K562 (cell line): ENCODE data around the gene GUCY1A2. TPM values are rescaled to one million over a fixed set of nuclear protein-coding genes. Genes with fewer than 3 reads are reported as not detected.

ENCODE experiments used
- ATAC-seq: fragments of 200-7000 bp; cut with Tn5 transposase; 3 replicates; pipeline ENCODE4 v1.9.1; 2020; ENCODE audit warnings: moderate library complexity
- BruUV-seq: library from RNA; stranded (reverse); fragments of 400-500 nt; replicated peaks from 2 replicates; lab custom pipeline; 2021; lab: Mats Ljungman, UMichigan
- CTCF ChIA-PET: fragments of 300-600 bp; formaldehyde crosslinking; extraction: SDS; loops from one replicate; lab custom pipeline; 2021; ENCODE audit warnings: low intra/inter-chr PET ratio; lab: Yijun Ruan, JAX
- POLR2A ChIA-PET: fragments of 300-600, 350-650 bp; sonication (Branson Sonifier 250); formaldehyde crosslinking; extraction: SDS; loops from one replicate; lab custom pipeline; 2021; ENCODE audit warnings: antibody characterized with exemption, inconsistent platforms; lab: Yijun Ruan, JAX
- DNase-seq, 4 experiments: peaks; one replicate each; pipeline versions ENCODE4 v3.0.0 to v3.0.0-alpha.2; 2011 to 2018; ENCODE audit warnings: low spot score in 3 of 4, mixed read lengths in 3 of 4; ENCODE audit errors: extremely low read depth in 1 of 4
- FAIRE-seq: peaks from 2 replicates; lab custom pipeline; 2011; peaks lifted over from hg19 to GRCh38; lab: Jason Lieb, UNC
- H2AFZ ChIP-seq: 2 replicates; pipeline ENCODE4 v1.6.0; 2011; ENCODE audit warnings: low read depth, low read length, control low read depth, inconsistent platforms
- H3K27ac ChIP-seq: fragments of 200-600 bp; 3 replicates; pipeline ENCODE4 v1.8.0; 2011; ENCODE audit warnings: low read depth, mild to moderate bottlenecking, control low read depth, inconsistent platforms, low read length, moderate library complexity, mixed read lengths; ENCODE audit errors: extremely low read depth
- H3K27me3 ChIP-seq, 2 experiments: fragments of 300-600 bp in 1 of 2; 2 replicates in 1 of 2; 3 replicates in 1 of 2; pipeline versions ENCODE4 v1.6.0 to v1.8.0; 2011; ENCODE audit warnings: inconsistent platforms in 2 of 2, low read length in 2 of 2, mild to moderate bottlenecking in 1 of 2, mixed read lengths in 1 of 2, moderate library complexity in 1 of 2; ENCODE audit not compliant: control insufficient read depth in 2 of 2, insufficient read depth in 2 of 2
- H3K36me3 ChIP-seq: fragments of 300-600 bp; 3 replicates; pipeline ENCODE4 v1.8.0; 2011; ENCODE audit warnings: mild to moderate bottlenecking, low read length, inconsistent platforms; ENCODE audit not compliant: control insufficient read depth, insufficient read depth
- H3K4me1 ChIP-seq, 2 experiments: fragments of 200-600 bp in 1 of 2; replicated peaks in 1 of 2; 2 replicates in 1 of 2; 3 replicates in 1 of 2; pipeline versions ENCODE4 v1.5.1 to v1.8.0; 2011; ENCODE audit warnings: inconsistent platforms in 2 of 2, low read length in 2 of 2, mild to moderate bottlenecking in 1 of 2, mixed read lengths in 1 of 2, moderate library complexity in 1 of 2; ENCODE audit not compliant: control insufficient read depth in 2 of 2, insufficient read depth in 2 of 2
- H3K4me2 ChIP-seq: 2 replicates; pipeline ENCODE4 v1.6.1; 2011; ENCODE audit warnings: low read length, control low read depth, inconsistent platforms, mixed read lengths; ENCODE audit not compliant: insufficient read depth
- H3K4me3 ChIP-seq: fragments of 200-600 bp; sonication (generic), shearing (Covaris generic); 2 replicates; pipeline ENCODE4 v1.5.1; 2016; ENCODE audit warnings: control low read depth, inconsistent platforms
- H3K79me2 ChIP-seq: fragments of 200-600 bp; 3 replicates; pipeline ENCODE4 v1.8.0; 2011; ENCODE audit warnings: low read length, inconsistent platforms; ENCODE audit not compliant: control insufficient read depth, insufficient read depth
- H3K9ac ChIP-seq, 2 experiments: 2 replicates each; pipeline versions ENCODE4 v1.6.0 to v1.6.1; 2011; ENCODE audit warnings: low read depth in 2 of 2, low read length in 2 of 2, control low read depth in 1 of 2, inconsistent platforms in 1 of 2, mild to moderate bottlenecking in 1 of 2, mixed read lengths in 1 of 2; ENCODE audit not compliant: insufficient read depth in 1 of 2
- H3K9me1 ChIP-seq: one replicate; pipeline ENCODE4 v1.6.0; 2011; ENCODE audit warnings: inconsistent platforms, mild to moderate bottlenecking, low read length, moderate library complexity; ENCODE audit not compliant: control insufficient read depth, insufficient read depth
- H3K9me3 ChIP-seq: replicated peaks from 2 replicates; pipeline ENCODE4 v1.5.1; 2011; ENCODE audit warnings: low read depth, low read length, inconsistent platforms; ENCODE audit not compliant: control insufficient read depth, insufficient read depth
- H4K20me1 ChIP-seq: replicated peaks from 2 replicates; pipeline ENCODE4 v1.6.1; 2011; ENCODE audit warnings: low read length, inconsistent platforms, mixed read lengths; ENCODE audit not compliant: control insufficient read depth, insufficient read depth
- FOXK2 ChIP-seq, 2 experiments: fragments of 450-650 bp; IDR thresholded peaks in 1 of 2; conservative IDR thresholded peaks in 1 of 2; 2 replicates each; pipeline ENCODE4 v1.6.1; 2016; ENCODE audit warnings: low read depth in 2 of 2, mild to moderate bottlenecking in 1 of 2
- HDGF ChIP-seq: fragments of 450-650 bp; IDR thresholded peaks from 2 replicates; pipeline ENCODE4 v1.6.1; 2016
- KDM1A ChIP-seq, 2 experiments: fragments of 450-650 bp; IDR thresholded peaks; 2 replicates each; pipeline ENCODE4 v1.6.1; 2016; ENCODE audit warnings: mild to moderate bottlenecking in 2 of 2
- LARP7 ChIP-seq: fragments of 450-650 bp; IDR thresholded peaks from 2 replicates; pipeline ENCODE4 v1.6.1; 2016
- RBM14 ChIP-seq: fragments of 200-400 bp; formaldehyde crosslinking; IDR thresholded peaks from 2 replicates; pipeline ENCODE4 v1.6.1; 2018; ENCODE audit warnings: low read depth, mild to moderate bottlenecking, low read length, moderate library complexity, borderline replicate concordance; ENCODE audit not compliant: insufficient read depth
- SIRT6 ChIP-seq: IDR thresholded peaks from one replicate; pipeline ENCODE4 v1.6.1; 2012; ENCODE audit warnings: low read depth, mild to moderate bottlenecking, control low read depth, inconsistent platforms, low read length, moderate library complexity
- ZNF740 ChIP-seq, 3 experiments: fragments of 200-800 bp in 1 of 3; sonication (Bioruptor generic) in 1 of 3; sonication (generic) in 1 of 3; formaldehyde crosslinking in 1 of 3; IDR thresholded peaks; 2 replicates each; pipeline versions ENCODE4 v1.6.1 to v1.8.0; 2016 to 2022; ENCODE audit warnings: mild to moderate bottlenecking in 2 of 3, missing compliant biosample characterization in 2 of 3, missing genetic modification characterization in 2 of 3, missing genetic modification reagents in 1 of 3
- in situ Hi-C: fragments of 300-500 bp; cut with MboI; formaldehyde crosslinking; loops from 4 replicates; pipeline ENCODE4 v1.15.0; 2018; ENCODE audit warnings: inconsistent platforms, mixed read lengths
- intact Hi-C: fragments of 100-400 bp; cut with micrococcal nuclease; formaldehyde crosslinking; loops from 2 replicates; pipeline ENCODE4 v1.14.2; 2022
- polyA plus RNA-seq, 8 experiments: library from polyadenylated mRNA; depleted of rRNA in 4 of 8; stranded (reverse) in 5 of 8; unstranded in 3 of 8; fragments of >200 nt; fragmentation: Nextera tagmentation in 2 of 8; fragmentation: Illumina TruSeq in 1 of 8; extraction: Ambion mirVana in 2 of 8; extraction: Trizol in 1 of 8; gene quantifications; 2 replicates each; pipeline versions ENCODE4 v1.2.1 to v1.2.3, GENCODE V29; 2011 to 2014; ENCODE audit warnings: inconsistent platforms in 1 of 8, missing spikeins in 1 of 8
- total RNA-seq, 7 experiments: library from RNA; depleted of rRNA in 6 of 7; stranded (reverse); fragments of >200 nt in 6 of 7; fragmentation: Illumina TruSeq in 2 of 7; extraction: Trizol in 2 of 7; gene quantifications; 2 replicates each; pipeline versions ENCODE4 v1.2.1 to v1.2.3, GENCODE V29; 2011 to 2021; ENCODE audit warnings: low replicate concordance in 1 of 7

The GUCY1A2 gene
- total and polyA plus RNA-seq, 9 of the 15 experiments (the other 6 are each of a cell fraction or from before 2014, with no cell fraction given), result under 0.01 to 0.04 TPM; not detected in 7

GRCh38 chr11:106852779-106853178, 165.5 kb downstream of the GUCY1A2 start:
- intact Hi-C loops, result no loop called here
- no peak for ATAC-seq
- Histone ChIP-seq H3K79me2 (no peaks in the 10 kb centered on the region), H3K9me3 (no peaks in the 10 kb centered on the region; the same call in 1 of the 2 replicates), H3K9ac (no peak overlapping the region), H3K4me3 (no peak overlapping the region), H3K4me2 (no peak overlapping the region)
- CTCF ChIA-PET, result no interaction called here
- TF ChIP-seq HDGF (no peak), LARP7 (no peak), FOXK2 (conservative IDR thresholded peaks at IDR 0.05 in 1 of 2, IDR thresholded peaks at IDR 0.05 in 1 of 2; ENCODE audit: low read depth in 2 of 2) (no peak)
- TF ChIP-seq, all 486 proteins: peak for 0
- H3K27ac ChIP-seq, result no peak overlapping the region
- H4K20me1 ChIP-seq, result no peaks in the 10 kb centered on the region
- no peak for DNase-seq
- no peaks in the 10 kb centered on the region for H3K9me1 ChIP-seq
- POLR2A ChIA-PET, result no interaction called here
- no peak for FAIRE-seq
- in situ Hi-C loops, result no loop called here
- no peaks in the 10 kb centered on the region for H3K4me1 ChIP-seq
- no TSS peak for BruUV-seq
- H3K36me3 ChIP-seq, result no peaks in the 10 kb centered on the region
- H3K27me3 ChIP-seq, result no peaks in the 10 kb centered on the region
- H2AFZ ChIP-seq, result no peak overlapping the region

- Histone ChIP-seq H2AFZ (no peak overlapping the region), H3K9ac (no peak overlapping the region)
- FAIRE-seq, result no peak
- in situ Hi-C loops, result no loop called here
- ChIA-PET POLR2A (no interaction called here), CTCF (no interaction called here)
- no peak for TF ChIP-seq KDM1A (IDR thresholded peaks at IDR 0.05)
- no peak for TF ChIP-seq RBM14
- no peak for TF ChIP-seq ZNF740 (CRISPR knock-in tag; IDR thresholded peaks at IDR 0.05)
- no peak for TF ChIP-seq ZNF740 (tag; IDR thresholded peaks at IDR 0.05)
- TF ChIP-seq SIRT6, result no peak
- TF ChIP-seq, all 486 proteins: peak for 0
- no peak for ATAC-seq
- H3K27ac ChIP-seq, result no peak overlapping the region
- no peaks in the 10 kb centered on the region for H3K79me2 ChIP-seq
- intact Hi-C loops, result no loop called here
- no peak for DNase-seq
- H3K4me3 ChIP-seq, result no peak overlapping the region
- H3K36me3 ChIP-seq, result no peaks in the 10 kb centered on the region
- BruUV-seq, result no TSS peak
- H3K9me3 ChIP-seq, result no peaks in the 10 kb centered on the region
- no peaks in the 10 kb centered on the region for H3K4me1 ChIP-seq
- H3K4me2 ChIP-seq, result no peak overlapping the region
- no peaks in the 10 kb centered on the region for H3K27me3 ChIP-seq
- no peaks in the 10 kb centered on the region for H4K20me1 ChIP-seq
- no peaks in the 10 kb centered on the region for H3K9me1 ChIP-seq
Measured at GRCh38 chr11:106848526-106848925, 169.8 kb downstream of the GUCY1A2 start.
